Muscle of arm (tissue), 12 donors: ENCODE measurements around the gene GOLGA1. TPM values are rescaled to one million over a fixed set of nuclear protein-coding genes. Genes with fewer than 3 reads are reported as not detected.
"Not testable (repeated sequence)": the region's sequence is repeated elsewhere in the genome, so short reads cannot be mapped to it uniquely, and the experiment has no call there.

ENCODE experiments used
- DNase-seq: peaks from one replicate; pipeline ENCODE4 v3.0.0-alpha.2; 2013
- polyA plus RNA-seq, 12 donors: library from polyadenylated mRNA; unstranded; fragments of 120-200 nt; gene quantifications; one replicate each; pipeline ENCODE4 v1.2.1, GENCODE V29; 2013; ENCODE audit not compliant: insufficient read length in 12 of 12

Gene GOLGA1
- polyA plus RNA-seq, 12 donors = 10.1 to 21.2 (median 13.3) TPM; not detected in 1

DNA sequence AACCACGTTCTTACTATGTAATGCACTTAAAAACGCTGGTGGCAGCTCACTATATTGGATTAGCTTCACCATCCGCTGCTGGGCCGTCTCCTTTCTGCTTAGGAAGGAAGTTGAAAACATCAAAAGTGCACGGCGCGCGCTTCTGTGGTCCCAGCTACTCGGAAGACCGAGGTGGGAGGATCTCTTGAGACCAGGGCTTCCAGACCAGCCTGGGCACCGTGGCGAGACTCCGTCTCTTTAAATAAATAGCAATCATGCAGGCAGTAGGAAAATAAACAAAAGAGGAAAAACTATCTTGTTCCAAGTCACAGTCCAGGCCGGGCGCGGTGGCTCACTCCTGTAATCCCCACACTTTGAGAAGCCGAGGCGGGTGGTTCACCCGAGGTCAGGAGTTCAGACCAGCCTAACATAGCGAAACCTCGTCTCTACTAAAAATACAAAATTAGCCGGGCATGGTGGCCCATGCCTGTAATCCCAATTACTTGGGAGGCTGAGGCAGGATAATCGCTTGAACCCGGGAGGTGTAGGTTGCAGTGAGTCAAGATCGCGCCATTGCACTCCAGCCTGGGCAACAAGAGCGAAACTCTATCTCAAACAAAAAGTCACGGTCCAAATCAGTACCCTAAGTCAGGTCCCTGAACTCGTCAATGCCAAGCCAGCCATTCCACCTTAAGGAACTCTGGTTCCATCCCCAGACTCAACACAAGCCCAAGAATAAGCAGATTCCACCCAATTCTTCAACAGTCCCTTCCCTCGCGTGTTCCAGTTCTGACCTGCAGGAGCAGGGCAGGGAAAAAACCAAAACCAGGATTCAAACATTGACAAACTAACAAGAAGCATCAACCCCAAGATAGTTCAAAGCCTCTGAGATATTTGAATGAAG, 1.0 kb upstream of the GOLGA1 start:
- DNase-seq = peak; percentile 63

DNA sequence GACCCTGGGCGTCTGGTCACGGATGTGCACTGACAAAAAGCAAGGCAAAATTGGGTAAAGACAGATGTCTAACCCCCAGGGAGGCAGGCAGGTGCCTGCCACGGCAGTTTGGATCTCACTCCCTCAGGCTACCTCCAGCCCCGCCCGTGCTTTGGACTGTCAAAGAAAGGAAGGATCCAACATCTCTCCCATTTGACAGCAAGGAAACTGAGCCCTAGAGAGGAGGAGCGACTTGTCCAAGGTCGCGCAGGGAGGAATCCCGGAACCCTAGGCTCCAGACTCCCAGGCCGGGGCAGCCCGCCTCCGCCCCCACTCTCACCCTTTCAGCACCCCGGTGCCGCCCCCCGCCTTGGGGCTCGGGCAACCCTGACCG, 376 bp downstream of the GOLGA1 start:
- no peak for DNase-seq

DNA sequence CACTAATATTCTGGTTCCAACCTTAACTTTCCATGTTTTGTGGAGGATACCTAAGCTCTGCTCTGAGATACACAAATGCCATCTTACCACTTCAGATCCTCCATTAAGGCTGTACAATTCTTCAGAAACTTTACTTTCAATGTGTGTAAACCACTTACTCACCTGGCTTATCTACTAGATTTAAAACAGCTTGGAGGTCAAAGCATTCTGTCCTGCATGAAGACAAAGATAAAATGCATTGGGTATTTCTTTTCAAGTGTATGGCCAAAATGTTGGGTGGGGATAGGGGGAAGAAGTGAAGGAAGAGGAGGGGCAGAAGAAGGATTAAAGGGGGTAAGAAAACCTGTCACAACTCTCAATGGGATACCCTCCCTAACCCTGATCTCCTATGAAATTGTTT, 939 bp downstream of the GOLGA1 start:
- no peak for DNase-seq

DNA sequence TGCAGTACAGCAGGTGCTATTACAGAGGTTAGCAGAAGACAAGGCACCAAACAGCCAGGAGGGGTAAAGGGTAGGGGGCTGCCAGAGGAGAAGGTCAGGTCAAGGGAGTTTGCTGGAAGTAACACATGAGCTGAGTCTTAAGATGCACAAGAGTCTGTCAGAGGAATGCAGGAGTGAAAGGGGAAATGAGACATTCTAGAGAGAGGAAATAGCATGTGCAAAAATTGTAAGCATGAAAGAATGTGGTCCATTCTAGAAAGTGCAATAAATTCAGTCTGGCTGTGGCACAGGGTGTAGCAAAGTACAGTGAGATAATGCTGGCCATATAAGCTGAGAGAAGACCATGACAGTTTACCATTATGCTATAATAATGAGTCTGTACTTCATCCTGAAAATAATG, 6.6 kb downstream of the GOLGA1 start:
- DNase-seq = no peak

DNA sequence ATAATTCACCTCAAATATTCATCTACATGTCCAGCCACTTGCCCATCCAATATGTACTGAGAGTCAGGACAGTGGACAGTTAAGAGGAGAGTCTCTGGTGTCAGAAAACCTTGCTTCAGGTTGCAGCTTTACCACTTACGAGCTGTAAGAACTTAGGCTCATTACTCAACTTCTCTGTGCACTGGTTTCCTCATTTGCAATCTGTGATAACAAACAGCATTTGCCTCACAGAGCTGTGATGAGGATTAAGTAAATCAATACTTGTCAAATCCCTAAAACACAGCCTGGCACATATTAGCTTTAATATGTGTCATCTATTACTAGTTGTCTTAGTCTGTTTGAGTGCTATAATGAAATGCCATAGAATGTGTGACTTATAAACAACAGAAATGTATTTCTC, 8.6 kb downstream of the GOLGA1 start:
- no peak for DNase-seq

DNA sequence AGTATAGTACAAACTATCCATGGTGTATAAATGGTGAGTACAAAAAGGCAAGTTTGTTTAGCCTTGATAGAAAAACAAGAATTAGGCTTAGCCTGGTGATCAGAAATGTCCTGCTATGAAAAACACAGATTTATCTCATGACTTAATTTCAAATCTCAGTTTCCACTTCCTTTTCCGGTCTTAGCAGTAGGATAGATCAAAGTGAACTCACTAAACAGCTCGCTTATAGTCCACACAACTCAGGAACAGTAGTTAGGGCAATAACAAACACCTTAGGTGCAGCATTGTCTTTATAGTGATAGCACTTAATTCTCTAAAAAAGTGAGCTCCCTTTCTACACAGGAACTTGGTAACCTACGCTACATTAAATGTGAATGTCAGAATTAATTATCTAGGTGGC, 11.4 kb downstream of the GOLGA1 start:
- DNase-seq = no peak

DNA sequence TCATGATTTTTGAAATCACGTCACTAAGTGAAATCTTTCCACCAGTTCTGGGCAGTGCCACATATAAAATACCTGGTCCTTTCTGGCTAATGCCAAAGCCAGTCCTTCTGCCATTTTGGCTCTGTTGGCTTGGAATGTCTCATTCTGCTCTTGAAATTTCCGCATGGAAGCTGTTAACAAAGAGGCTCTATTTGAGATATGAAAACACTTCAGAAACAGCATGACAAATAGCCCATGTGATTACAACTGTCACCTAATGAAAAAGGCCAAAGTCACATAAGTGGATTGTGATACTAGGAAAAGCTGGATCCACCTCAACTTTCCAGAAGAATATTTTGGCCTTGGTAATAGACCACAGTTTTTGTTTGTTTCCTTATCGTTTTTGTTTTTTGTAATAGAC, 12.8 kb downstream of the GOLGA1 start:
- no peak for DNase-seq

DNA sequence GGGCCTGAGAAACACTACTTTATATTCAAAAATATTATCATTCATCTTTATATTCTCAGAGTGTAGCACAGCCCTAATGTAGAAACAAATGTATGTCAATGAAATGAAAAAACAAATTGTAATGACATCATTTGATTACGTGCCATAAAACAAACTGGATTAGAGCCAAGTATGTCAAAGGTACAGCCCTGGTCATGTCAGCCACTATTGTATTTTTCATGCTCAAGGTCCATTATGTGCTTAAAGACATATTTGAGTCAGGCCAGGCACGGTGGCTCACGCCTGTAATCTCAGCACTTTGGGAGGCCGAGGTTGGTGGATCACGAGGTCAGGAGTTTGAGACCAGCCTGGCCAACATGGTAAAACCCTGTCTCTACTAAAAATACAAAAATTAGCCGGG, 20.5 kb downstream of the GOLGA1 start:
- not testable (repeated sequence) for DNase-seq

DNA sequence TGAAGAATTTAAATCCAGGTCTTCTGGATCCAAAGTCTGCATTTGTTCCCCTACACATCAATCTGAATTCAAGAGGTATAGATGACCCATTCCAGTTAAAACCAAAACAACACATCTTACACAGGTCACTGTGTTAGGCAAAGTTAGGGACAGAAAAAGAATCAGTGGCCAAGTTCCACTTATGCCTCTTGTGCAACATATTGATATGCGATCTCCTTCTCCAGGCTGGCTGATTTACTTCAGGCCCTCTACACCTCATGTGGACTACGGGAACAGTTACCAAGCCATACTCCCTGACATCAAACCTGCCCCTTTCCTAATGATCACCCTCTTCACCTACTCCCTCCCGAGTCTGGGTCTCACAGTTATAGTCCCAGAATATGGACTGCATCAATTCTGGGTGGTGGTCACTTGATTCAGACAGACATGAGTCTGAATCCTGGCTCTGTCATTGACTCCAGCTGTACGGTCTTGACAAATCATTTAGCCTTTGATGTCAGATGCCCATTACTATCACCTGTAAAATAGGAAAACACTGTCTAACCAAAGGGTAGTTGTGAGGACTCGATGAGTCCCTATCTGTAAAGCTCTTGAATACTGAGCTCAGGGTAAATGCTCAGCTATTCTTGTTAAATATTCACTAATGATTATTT, 26.0 kb downstream of the GOLGA1 start:
- no peak for DNase-seq

DNA sequence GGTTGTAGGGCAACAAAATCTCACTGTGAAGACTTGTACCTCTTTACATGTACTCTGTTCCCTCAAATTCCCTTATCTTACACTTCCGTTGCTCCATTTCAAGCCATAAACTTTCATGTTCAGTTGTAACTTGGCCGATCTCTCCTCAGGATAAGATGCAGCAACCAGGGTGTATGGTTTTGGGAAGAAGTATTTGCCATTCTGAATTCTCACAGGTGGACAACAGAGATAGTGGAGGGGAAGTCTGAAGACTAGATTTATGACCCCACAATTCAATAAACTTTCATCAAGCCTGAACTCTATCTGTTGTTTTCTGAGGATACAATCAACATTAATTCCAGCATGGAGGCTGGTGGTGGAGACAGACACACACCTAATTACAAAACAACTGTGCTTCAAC, 27.5 kb downstream of the GOLGA1 start:
- DNase-seq = no peak

DNA sequence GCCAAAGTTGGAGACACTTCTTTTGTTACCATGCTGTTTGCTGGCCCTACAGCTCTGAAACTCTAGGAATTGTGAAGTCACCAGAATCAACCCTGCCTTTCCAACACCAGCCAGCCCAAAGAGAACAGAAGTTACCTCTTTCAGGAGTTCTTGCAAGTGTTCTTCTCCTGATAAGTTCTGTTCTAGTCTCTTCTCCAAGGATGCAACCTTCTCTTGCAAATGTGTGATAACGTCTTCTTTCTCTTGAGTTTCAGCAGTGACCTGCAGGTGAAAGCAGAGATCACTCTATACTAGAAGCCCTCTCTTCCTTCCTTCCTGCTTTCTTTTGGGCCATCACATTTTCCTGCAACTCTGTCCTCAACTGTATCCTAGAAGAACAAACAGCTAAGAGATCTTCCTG, 29.1 kb downstream of the GOLGA1 start:
- DNase-seq = no peak

DNA sequence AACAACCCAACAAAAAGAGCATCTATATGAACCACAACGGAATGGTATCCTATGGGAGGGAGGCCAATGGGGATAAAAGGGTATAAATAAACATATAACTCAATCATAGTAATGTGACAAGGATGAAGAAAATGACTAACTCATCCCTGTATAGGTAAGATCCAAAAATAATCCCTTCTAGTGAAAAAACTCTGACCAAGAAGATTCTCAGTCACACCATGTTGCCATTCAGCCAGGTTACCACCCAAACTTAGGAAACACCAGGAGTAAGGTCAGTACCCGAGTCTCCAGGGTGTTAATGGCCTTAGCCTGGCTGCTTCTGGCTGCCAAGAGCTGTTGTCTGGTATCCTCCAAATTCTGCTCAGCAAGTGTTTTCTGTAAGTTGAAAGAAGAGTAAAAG, 32.8 kb downstream of the GOLGA1 start:
- no peak for DNase-seq

DNA sequence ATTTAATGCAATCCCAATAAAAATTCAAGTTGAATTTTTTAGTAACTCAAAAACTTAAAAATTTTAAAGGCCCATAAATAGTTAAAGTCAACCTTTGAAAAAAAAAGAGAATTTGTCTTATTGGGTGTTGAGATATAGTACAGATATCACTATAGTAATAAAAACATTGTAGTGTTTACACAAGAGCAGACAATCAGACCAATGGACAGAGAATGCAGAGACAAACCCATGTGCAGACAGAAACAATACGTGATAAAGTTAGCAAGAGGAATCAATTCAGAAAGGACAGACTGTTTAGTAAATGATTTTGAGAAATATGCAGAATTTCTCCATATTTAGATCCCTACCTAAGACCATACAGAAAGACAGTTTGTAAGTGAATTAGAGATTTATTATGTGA, 33.9 kb downstream of the GOLGA1 start:
- DNase-seq = no peak

DNA sequence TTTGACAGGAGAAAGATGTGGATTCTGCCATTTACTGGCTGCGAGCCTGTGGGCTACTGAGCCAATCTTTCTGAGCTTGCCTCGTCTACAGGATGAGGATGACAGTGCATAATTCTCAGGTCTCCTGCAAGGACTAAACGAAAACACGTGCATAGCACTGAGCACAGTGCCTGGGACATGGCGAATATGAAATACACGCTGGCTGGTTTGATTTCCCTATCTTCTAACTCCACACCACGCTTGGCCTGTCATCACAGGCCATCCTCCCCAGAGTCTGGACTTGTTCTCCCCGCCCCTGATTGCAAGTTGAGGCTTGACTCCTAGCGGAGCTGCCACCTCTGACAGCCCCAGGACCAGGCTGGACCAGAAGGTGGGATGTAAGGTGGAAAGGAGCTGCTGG, 41.0 kb downstream of the GOLGA1 start:
- no peak for DNase-seq

DNA sequence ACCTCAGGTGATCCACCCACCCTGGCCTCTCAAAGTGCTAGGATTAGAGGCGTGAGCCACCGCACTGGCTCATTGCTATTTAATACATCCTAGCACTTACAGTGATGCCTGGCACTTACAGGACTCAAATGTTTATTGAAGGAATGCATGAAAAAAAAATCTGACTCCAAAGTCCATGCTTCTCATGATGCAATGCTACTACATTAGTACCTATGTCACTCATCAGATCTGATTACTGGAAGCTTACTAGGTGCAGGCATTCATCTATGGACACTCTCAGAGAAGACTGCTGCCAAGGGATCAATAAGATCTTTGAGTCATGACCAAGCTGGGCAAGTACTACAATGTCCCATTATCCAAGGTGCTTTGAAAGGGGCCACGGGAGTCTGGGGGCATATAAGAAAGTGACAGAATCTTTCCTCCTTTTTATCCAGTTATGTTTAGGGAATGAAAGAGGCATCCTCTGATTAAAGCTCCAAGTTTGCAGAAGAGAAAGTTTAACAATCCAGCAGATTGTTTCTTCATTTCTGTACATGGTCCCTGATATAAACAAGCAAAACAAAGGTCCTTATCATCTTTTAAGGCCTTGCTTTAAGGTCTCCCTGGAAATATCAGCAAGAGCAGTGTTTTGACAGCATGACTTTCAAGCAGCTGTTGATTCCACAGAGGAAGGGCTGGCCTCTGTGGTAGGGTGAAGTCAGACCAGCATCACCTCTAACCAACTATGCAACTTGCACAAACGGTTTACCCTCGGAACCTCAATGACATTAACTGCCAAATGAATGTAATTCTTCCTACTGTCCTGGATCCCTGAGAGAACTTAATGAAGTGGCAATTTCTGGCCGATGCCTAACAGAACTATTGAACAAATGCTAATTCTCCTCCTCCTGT, 43.1 kb downstream of the GOLGA1 start:
- DNase-seq = no peak

DNA sequence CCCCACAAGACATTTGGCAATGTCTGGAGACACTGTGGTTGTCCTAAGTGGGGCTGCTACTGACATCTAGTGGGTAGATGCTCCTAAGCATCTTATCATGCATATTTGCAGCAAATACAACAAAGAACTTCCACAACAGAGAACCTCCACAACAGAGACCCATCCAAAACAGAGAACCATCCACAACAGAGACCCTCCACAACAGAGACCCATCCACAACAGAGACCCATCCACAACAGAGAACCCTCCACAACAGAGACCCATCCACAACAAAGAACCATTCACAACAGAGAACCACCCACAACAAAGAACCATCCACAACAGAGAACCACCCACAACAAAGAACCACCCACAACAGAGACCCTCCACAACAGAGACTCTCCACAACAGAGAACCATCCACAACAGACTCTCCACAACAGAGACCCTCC, 46.1 kb downstream of the GOLGA1 start:
- DNase-seq = no peak

DNA sequence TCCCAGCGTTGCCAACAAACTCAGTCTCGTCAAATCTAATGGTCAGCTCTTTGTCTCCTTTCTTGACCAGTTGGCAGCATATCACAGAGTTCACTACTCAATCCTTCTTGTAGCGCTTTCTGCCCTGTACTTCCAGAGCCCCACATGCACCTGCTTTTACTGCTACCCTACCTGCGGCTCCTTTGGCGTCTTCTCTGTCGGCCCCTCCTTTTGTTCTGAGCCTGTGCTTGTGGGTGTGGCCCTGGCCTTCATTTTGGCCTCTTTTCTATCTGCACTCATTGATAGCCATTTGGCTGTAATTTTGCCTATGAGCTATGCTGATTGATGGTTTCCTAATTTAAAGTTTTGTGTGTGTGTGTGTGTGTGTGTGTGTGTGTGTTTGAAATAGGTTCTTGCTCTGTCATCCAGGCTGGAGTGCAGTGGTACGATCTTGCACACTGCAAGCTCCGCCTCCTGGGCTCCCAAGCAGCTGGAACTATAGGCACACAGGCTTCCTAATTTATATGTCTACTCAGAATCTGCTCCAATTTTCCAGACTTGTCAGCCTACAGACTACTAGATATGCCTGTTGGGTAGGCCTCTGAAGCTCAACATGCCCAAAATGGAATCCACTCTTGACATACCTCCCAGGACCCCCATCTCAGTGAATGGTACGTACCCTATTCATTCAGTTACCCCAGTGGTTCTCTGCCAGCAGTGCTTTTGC, 46.7 kb downstream of the GOLGA1 start:
- no peak for DNase-seq

DNA sequence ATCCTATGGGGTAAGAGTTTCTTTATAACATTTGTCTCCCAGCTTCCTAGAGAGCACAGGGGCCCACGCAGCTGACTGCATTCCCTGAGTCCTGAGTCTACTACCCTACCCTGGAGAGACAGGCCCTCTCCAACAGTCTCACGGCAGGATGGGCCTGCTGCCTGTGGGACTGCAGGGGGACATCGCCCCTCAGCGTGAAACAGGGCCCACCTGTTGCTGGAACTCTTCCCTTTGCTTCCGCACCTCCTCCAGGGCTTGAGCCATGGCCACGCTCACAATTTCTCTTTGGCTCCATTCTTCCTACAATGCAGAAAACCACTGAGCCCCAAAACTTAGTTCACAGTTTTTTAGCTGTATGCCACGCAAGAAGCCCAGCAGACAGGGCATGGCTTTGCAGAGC, 50.7 kb downstream of the GOLGA1 start:
- no peak for DNase-seq

DNA sequence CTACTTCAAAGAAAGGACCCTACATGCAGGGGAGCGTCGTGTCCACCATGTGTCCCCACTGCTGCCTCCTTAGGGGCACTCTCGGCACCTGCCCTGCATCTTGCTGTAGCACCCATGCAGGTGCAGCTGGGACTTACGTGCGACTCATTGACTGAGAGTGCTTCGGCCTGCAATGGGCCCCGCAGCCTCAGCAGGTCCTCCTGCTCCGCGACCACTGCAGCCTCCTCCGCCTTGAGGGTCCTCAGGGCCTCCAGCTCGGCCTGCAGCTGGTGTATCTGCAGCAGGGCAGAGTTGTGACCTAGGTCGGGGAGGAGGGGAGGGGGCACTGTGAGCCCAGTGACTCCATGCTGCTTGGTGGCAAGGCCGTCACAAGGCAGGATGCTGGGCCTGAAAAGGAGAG, 51.9 kb downstream of the GOLGA1 start:
- DNase-seq = no peak

DNA sequence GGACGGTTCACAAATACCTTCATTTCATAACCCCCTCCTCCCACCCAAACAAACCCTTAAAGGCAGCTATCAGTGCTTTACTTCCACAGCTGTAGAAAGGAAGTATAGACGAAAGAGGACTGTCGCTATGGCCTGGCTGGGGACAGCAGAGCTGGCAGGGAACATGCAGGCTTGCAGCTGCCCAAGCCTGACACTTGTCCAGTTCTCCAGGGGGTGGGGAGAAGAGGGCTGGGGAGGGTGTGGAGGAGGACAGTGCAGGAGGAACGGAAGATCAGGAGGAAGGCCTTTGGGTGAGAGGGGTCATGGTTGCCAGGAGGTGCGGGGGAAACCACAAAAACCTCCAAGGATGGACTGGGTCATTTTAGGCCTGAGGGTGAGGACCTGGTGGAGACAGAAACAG, 53.1 kb downstream of the GOLGA1 start:
- no peak for DNase-seq

DNA sequence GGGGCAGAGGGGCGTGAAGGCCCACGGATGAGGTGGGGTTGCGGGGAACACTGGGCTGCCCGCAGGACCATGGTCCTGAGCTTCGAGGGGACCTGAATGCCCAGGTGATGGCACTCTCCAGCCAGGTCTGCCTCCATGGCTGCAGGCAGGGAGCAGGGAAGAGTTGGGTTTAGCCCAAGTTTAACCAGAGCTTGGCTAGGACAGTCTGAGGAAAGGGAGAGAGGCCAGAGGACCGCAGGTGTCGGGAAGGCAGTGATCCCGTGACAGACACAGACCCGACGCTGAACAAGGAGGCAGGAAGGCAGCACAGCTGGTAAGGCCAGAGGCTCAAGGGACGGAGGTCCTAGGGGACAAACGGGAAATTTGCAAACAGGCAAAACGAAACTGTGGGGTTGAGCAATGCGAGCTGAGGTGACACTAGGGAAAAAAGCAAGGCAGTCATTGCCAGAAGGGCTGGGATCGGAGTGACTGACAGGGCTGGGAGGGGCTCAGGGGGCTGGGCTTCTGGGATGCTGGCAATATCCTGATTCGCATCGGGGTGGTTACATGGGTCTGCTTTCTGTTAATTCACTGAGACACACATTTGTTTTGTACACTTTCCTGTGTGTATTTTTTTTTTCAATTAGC, 53.9 kb downstream of the GOLGA1 start:
- no peak for DNase-seq
